Epithelial cell of proximal tubule (primary cell): Measurements from ENCODE around the gene SLC5A5. TPM values are rescaled to one million over a fixed set of nuclear protein-coding genes. Genes with fewer than 3 reads are reported as not detected.

Source experiments
- DNase-seq: peaks from one replicate; pipeline ENCODE4 v3.0.0-alpha.2; 2011; ENCODE audit warnings: low read depth
- H3K4me3 ChIP-seq: 2 replicates; pipeline ENCODE4 v1.5.1; 2011; ENCODE audit warnings: low read depth, mild to moderate bottlenecking, low read length
- CTCF ChIP-seq: conservative IDR thresholded peaks from 2 replicates; pipeline ENCODE4 v1.5.1; 2012; ENCODE audit warnings: low read depth, mild to moderate bottlenecking, low read length
- total RNA-seq: library from RNA; depleted of rRNA; stranded (reverse); fragments of >200 nt; gene quantifications from 2 replicates; pipeline ENCODE4 v1.2.3, GENCODE V29; 2015

The SLC5A5 gene
- total RNA-seq, 1 donor from 2014 or later = not detected

- no peak overlapping the region for H3K4me3 ChIP-seq
- no peak for DNase-seq
- no peak for TF ChIP-seq CTCF
Observed at GRCh38 chr19:17832443-17833208, 39.1 kb upstream of the SLC5A5 start.

- DNase-seq = no peak
- TF ChIP-seq CTCF = no peak
- no peak overlapping the region for H3K4me3 ChIP-seq
Observed at GRCh38 chr19:17834350-17835181, 37.2 kb upstream of the SLC5A5 start.

GRCh38 chr19:17835182-17836006 is 36.4 kb upstream of the SLC5A5 start:
- DNase-seq = no peak
- no peak for TF ChIP-seq CTCF
- H3K4me3 ChIP-seq = no peak overlapping the region

GRCh38 chr19:17836530-17836929 is 35.2 kb upstream of the SLC5A5 start:
- no peak for TF ChIP-seq CTCF
- DNase-seq = no peak
- H3K4me3 ChIP-seq = no peak overlapping the region

GRCh38 chr19:17837972-17838371 is 33.8 kb upstream of the SLC5A5 start:
- TF ChIP-seq CTCF = no peak
- H3K4me3 ChIP-seq = no peak overlapping the region
- no peak for DNase-seq

GRCh38 chr19:17840019-17840418 is 31.7 kb upstream of the SLC5A5 start:
- no peak overlapping the region for H3K4me3 ChIP-seq
- TF ChIP-seq CTCF = no peak
- DNase-seq = no peak
